ENCODE data around the gene TBCK.
A peak's percentile ranks its signal among the peaks of the same experiment; 100 is the strongest.
"Not testable (repeated sequence)": the region's sequence is repeated elsewhere in the genome, so short reads cannot be mapped to it uniquely, and the experiment has no call there.

The TBCK gene

GRCh38 chr4:106284227-106284626, 31.8 kb downstream of the TBCK start:
- DNase-seq = no peak

GRCh38 chr4:106277140-106277675, 38.8 kb downstream of the TBCK start:
- DNase-seq = no peak

GRCh38 chr4:106273831-106274230, 42.2 kb downstream of the TBCK start:
- DNase-seq = no peak

- no peak for DNase-seq
These were observed 45.3 kb downstream of the TBCK start for GRCh38 chr4:106270736-106271135.

- DNase-seq = no peak
These were observed 46.3 kb downstream of the TBCK start for GRCh38 chr4:106269711-106270110.

- no peak for DNase-seq
These were observed 47.2 kb downstream of the TBCK start for GRCh38 chr4:106268786-106269185.

GRCh38 chr4:106266201-106266600, 49.8 kb downstream of the TBCK start:
- DNase-seq = peak in 1 of 2 donors; percentile 26

- no peak for DNase-seq
These were observed 51.7 kb downstream of the TBCK start for GRCh38 chr4:106264331-106264728.

GRCh38 chr4:106263594-106264330, 52.2 kb downstream of the TBCK start:
- no peak for DNase-seq

- DNase-seq = no peak
These were observed 54.0 kb downstream of the TBCK start for GRCh38 chr4:106261980-106262379.

GRCh38 chr4:106258145-106259045, 57.6 kb downstream of the TBCK start:
- no peak for DNase-seq

GRCh38 chr4:106256190-106256589, 59.8 kb downstream of the TBCK start:
- no peak for DNase-seq

GRCh38 chr4:106255195-106255594, 60.8 kb downstream of the TBCK start:
- DNase-seq = no peak

GRCh38 chr4:106253364-106254129, 62.5 kb downstream of the TBCK start:
- no peak for DNase-seq

GRCh38 chr4:106247600-106247999, 68.4 kb downstream of the TBCK start:
- DNase-seq = no peak

GRCh38 chr4:106246441-106246840, 69.6 kb downstream of the TBCK start:
- no peak for DNase-seq

- no peak for DNase-seq
These were observed 70.8 kb downstream of the TBCK start for GRCh38 chr4:106245176-106245575.

GRCh38 chr4:106240699-106241098, 75.3 kb downstream of the TBCK start:
- DNase-seq = no peak

- DNase-seq = peak in 1 of 2 donors; percentile 20
These were observed 77.1 kb downstream of the TBCK start for GRCh38 chr4:106238820-106239420.

- DNase-seq = no peak
These were observed 84.1 kb downstream of the TBCK start for GRCh38 chr4:106231931-106232330.

GRCh38 chr4:106222548-106222947, 93.5 kb downstream of the TBCK start:
- no peak for DNase-seq

- not testable (repeated sequence) for DNase-seq
These were observed 102.7 kb downstream of the TBCK start for GRCh38 chr4:106213291-106213690.

- no peak for DNase-seq
These were observed 106.0 kb downstream of the TBCK start for GRCh38 chr4:106210021-106210420.
